GM19025 (cell line): ENCODE data around the gene ZNF467.

Source experiments
- ATAC-seq: cut with Tn5 transposase; IDR thresholded peaks from one replicate; pipeline ENCODE4 v1.9.1; 2021; ENCODE audit warnings: mild to moderate bottlenecking, low read depth, moderate library complexity; ENCODE audit not compliant: unreplicated experiment

The ZNF467 gene

GRCh38 chr7:149773446-149774236, at the start of gene ZNF467:
ZNF467 (minus strand) TSS chr7:149773588; CDS start chr7:149771032, 2,556 bp downstream.
- ATAC-seq = no peak

- ATAC-seq = no peak
These were observed 49.1 kb upstream of the ZNF467 start for GRCh38 chr7:149822353-149822943.

GRCh38 chr7:149821191-149822148, 48.1 kb upstream of the ZNF467 start:
- ATAC-seq = no peak

GRCh38 chr7:149820622-149821190, 47.3 kb upstream of the ZNF467 start:
- ATAC-seq = no peak

- ATAC-seq = no peak
These were observed 46.6 kb upstream of the ZNF467 start for GRCh38 chr7:149819961-149820340.

GRCh38 chr7:149819141-149819960, 46.0 kb upstream of the ZNF467 start:
- no peak for ATAC-seq

- no peak for ATAC-seq
These were observed 45.1 kb upstream of the ZNF467 start for GRCh38 chr7:149818536-149818840.

GRCh38 chr7:149817836-149818535, 44.6 kb upstream of the ZNF467 start:
- no peak for ATAC-seq

GRCh38 chr7:149817301-149817771, 43.9 kb upstream of the ZNF467 start:
- ATAC-seq = no peak

GRCh38 chr7:149816794-149817193, 43.4 kb upstream of the ZNF467 start:
- no peak for ATAC-seq

- ATAC-seq = no peak
These were observed 42.9 kb upstream of the ZNF467 start for GRCh38 chr7:149816267-149816751.

GRCh38 chr7:149815661-149816266, 42.4 kb upstream of the ZNF467 start:
- no peak for ATAC-seq

GRCh38 chr7:149815121-149815520, 41.7 kb upstream of the ZNF467 start:
- ATAC-seq = no peak

- ATAC-seq = no peak
These were observed 41.1 kb upstream of the ZNF467 start for GRCh38 chr7:149814494-149814893.

- no peak for ATAC-seq
These were observed 40.1 kb upstream of the ZNF467 start for GRCh38 chr7:149813254-149814035.

- no peak for ATAC-seq
These were observed 38.6 kb upstream of the ZNF467 start for GRCh38 chr7:149811831-149812490.

GRCh38 chr7:149811221-149811620, 37.8 kb upstream of the ZNF467 start:
- no peak for ATAC-seq
